SIG-M5 (cell line): ENCODE results near the gene TSHZ3.

Experiments
- DNase-seq: peaks from one replicate; lab custom pipeline; 2025; lab: John Stamatoyannopoulos, UW

The TSHZ3 gene, protein sequence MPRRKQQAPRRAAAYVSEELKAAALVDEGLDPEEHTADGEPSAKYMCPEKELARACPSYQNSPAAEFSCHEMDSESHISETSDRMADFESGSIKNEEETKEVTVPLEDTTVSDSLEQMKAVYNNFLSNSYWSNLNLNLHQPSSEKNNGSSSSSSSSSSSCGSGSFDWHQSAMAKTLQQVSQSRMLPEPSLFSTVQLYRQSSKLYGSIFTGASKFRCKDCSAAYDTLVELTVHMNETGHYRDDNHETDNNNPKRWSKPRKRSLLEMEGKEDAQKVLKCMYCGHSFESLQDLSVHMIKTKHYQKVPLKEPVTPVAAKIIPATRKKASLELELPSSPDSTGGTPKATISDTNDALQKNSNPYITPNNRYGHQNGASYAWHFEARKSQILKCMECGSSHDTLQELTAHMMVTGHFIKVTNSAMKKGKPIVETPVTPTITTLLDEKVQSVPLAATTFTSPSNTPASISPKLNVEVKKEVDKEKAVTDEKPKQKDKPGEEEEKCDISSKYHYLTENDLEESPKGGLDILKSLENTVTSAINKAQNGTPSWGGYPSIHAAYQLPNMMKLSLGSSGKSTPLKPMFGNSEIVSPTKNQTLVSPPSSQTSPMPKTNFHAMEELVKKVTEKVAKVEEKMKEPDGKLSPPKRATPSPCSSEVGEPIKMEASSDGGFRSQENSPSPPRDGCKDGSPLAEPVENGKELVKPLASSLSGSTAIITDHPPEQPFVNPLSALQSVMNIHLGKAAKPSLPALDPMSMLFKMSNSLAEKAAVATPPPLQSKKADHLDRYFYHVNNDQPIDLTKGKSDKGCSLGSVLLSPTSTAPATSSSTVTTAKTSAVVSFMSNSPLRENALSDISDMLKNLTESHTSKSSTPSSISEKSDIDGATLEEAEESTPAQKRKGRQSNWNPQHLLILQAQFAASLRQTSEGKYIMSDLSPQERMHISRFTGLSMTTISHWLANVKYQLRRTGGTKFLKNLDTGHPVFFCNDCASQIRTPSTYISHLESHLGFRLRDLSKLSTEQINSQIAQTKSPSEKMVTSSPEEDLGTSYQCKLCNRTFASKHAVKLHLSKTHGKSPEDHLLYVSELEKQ

DNA sequence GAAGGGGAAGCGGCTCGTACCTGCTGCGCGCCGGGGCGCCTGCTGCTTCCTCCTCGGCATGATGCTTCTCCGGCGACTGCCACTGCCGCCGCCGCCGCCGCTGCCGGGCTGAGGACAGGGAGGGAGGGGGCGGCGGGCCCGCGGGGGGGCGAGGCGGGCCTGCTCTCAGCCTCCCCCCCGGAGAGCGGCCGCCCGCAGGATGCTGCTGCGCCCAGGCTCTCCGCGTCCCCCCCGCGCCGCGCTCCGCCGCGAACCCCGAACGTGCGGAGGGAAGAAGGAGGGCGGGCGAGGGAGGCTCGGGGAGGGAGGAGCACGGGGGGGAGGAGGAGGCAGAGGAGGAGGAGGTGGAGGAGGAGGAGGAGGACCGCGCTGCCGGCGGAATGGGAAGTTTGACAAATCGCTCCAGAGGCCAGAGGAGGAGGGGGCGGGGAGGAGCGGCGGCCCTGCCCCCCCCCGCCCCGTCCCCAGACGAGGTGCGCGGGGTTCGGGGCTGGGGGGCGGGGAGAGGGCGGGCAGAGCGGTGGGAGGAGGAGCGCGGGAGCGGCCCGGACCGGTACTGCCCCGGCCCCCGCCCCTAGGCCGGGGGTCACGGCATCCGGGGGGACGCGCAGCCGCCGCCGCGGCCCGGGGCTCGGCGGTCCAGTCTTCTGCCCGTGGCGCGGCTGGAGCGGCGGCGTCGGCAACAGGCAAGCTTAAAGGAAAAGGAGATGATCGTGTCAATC lies at the start of gene TSHZ3:
Gene TSHZ3 (minus strand): TSS at position 277 of the 722 bp plus-strand sequence. CDS start 217 bp downstream, at position 60.
- no peak for DNase-seq

DNA sequence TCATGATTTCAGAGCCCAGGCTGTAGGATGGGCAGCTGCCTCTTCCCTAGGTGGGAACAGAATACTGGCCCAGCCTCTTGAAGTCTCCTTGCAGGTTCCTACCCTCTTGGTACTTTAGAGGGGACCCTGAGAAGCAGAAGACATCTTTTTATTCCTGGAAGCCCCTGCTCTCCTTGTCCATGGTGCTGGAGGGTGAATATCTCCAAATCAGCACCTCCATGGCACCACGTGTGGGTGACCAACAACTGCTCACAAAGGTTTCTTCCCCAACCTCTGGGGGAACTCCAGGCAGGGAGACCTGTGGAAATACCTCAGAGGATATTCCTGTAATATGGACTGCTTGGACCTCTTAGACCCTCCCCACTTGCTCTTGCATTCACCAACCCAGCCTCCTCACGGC lies 48.1 kb upstream of the TSHZ3 start:
- no peak for DNase-seq

DNA sequence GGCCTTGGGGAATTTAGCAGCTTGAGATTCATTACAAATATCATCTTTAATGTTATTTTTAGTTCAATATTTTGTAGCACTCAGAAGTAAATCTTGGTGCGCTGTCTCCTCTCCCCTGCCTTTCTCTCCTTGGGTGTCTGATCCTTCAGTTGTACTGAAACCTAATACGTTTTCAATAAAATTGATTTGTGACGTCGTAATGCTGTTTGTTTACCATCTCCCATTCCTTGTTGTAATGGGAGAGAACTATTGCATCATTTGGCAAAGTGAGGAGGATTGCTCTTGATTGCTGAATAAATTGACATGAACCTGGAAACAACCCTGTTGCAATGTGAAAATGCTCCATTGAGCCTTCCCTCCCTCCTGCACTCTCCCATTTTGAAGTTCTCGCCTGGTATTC lies 43.2 kb upstream of the TSHZ3 start:
- no peak for DNase-seq

DNA sequence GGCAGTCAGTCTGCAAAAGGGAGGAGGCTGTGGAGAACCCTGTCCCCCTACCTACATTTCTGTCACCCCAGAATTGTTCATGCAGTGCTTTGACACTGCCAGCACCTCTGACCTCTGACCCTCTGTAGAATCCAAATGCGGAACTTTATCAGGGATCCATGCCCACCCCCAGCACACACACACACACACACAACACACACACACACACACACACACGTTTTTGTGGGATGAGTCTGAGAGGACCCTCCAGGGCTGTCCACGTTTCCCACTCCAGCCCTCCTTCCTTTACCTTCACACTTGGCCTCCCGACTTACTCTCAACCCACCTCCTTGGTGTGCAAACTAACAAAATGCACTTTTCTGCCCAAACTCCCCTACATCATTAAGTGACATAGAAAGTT lies 42.3 kb upstream of the TSHZ3 start:
- no peak for DNase-seq

DNA sequence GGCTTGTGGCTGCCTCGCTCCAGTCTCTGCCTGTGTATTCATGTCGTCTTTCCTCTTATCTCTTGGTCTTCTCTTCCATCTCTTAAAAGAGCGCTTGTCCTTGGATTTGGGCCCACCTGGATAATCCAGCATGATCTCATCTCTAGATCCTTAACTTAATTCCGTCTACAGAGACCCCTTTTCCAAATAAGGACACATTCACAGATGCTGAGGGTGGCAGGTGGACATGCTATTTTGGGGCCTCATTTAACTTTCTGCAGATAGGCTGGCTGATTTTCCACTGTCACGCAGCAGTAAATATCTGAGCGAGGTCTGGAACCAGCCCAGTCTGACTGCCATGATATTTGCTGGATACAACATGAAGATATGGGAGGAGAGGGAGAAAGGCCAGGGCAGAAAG lies 41.5 kb upstream of the TSHZ3 start:
- DNase-seq = no peak

DNA sequence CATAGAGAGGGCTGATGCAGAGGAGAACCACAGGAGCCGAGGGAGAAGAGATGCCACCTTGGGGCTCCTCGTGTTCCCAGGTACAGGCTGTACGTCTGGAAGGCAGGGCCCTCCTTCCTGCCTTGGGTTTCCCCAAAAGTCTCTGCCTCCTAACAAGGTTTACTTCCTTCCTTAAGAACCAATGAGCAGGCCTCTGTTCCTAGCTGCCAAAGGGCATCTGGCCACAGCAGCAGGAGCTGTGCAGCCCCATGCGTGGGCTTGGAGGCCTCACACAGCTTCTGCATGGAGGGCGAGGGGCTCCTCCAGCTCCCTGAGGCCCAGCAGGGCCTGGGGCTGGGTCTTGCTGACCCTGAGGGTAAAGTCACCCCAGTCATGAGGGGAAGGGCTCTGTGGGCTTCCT lies 40.6 kb upstream of the TSHZ3 start:
- DNase-seq = no peak

DNA sequence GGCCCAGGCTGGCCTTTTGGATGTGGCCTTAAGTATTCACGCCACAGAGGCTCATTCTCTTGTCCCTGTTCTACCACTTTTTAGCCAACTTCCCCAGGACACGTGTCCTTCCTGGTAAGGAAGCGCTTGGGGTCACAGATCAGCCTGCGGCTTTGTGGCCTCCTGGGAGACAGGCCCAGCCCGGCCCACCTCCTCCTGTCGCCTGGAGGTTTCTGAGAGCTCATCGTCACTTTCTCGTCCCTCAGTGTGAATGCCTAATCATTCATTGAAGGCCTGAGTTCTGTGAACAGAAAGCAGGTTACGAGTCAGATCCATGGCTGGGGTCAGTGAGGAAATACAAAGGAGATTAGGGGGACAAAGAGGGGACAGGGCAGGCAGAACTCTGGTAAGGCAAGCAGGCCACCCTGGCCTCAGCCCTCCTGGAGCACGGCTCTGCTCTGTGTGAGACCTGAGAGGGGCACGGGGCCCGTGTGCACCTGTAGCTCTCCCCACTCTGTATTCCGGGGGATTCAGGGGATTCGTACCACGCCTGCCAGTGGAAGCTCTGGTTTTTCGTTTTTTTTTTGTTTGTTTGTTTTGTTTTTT lies 38.6 kb upstream of the TSHZ3 start:
- DNase-seq = no peak

DNA sequence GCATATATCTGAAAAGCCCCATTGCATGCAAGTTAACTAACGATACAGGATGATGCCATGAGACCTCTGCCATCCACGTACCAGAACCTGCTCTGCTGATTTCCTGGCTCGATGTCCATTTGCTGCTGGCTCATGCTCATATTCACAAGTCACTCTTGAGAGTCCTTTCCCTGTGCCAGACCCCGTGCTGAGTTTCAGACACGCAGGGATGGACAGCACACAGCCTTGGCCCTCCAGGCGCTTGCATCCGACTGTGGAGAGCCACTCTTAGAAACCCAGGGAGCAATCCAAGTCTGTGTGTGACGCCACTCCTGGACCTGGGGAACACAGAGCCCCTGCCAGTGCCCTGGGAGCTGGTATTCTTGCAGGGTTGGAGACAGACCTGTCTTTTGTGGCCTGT lies 37.6 kb upstream of the TSHZ3 start:
- DNase-seq = no peak

DNA sequence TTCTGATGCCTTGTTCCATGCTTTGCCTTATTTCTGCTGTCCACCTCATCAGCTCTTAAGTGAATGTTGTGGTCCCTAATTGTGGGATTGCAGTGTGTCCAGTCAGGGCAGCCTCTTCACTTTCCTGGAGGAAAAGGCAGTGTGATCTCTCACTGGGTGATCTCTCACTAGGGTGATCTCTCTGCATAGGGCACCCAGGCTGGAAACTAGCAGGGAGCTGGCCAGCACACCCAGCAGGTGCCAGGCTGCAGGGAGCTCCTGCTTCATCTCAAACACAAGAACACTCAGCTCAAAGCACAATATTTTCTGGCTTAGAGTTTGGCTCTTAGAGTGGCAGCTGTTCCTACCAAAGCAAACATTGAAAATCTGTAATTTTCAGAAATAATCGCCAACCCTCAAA lies 36.5 kb upstream of the TSHZ3 start:
- DNase-seq = no peak

DNA sequence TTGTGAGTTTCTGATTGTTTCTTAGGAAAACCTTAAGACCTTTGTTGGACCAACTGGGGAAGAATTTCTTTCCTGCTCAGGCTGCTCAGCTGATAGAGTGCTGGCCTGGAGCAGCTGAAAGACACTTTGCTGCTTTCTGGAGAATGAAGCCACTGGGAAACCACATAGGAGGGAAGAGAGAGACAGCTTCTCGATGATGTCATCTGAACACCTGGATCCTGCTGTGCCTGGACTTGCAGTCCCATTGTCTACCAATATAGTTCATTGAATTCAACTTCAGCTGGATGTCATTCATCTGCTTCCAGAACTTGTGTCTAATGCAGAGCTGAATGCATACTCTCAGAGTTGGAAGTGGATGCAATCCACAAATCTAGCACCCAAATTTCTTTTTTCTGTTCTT lies 34.3 kb upstream of the TSHZ3 start:
- no peak for DNase-seq

DNA sequence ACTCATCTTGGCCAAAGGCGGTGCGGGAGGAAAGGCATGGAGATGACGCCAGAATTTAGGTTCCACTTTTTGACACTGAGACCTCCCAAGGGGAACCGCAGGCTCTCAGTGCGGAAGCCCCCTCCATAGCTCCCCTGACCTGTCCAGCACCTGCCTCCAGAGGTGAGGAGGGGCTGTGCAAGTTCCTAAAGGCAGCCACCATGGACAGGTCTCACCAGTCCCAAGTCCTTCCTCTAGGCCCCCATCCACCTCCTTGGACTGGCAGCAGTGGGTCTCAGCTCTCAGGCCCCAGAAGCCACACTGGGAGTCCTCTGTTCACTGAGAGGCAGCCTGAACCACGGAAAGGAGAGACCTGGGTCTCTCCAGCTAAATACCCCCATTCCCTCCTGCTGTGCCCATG lies 31.6 kb upstream of the TSHZ3 start:
- no peak for DNase-seq

DNA sequence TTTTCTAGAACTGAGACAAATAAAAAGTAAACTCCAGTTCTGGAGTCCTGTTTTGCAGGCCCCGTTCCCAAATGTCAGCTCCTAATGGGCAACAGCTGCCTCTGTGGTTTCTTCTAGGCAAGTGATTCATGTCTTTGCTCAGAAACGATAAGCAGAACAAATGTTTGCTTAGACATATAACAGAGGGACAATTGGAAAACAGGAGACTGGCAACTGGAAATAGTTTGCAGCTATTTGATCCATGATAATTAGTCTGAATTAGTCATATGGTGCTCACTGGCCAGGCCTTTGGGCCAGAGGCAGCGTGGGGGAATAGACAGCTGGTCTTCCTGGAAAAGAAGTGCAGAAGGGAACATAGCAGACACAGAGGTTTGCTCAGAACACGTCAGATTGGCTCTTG lies 29.2 kb upstream of the TSHZ3 start:
- no peak for DNase-seq

DNA sequence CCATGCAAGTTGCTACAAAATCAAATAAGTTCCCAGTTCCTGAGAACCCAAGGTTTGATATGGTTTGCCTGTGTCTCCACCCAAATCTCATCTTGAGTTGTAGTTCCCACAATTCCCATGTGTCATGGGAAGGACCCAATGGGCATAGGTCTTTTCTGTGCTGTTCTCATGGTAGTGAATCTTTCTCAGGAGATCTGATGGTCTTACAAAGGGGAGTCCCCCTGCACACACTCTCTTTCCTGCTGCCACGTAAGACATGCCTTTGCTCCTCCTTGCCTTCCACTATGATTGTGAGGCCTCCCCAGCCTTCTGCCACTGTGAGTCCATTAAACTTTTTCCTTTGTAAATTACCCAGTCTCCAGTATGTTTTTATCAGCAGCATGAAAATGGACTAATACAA lies 28.5 kb upstream of the TSHZ3 start:
- DNase-seq = no peak

DNA sequence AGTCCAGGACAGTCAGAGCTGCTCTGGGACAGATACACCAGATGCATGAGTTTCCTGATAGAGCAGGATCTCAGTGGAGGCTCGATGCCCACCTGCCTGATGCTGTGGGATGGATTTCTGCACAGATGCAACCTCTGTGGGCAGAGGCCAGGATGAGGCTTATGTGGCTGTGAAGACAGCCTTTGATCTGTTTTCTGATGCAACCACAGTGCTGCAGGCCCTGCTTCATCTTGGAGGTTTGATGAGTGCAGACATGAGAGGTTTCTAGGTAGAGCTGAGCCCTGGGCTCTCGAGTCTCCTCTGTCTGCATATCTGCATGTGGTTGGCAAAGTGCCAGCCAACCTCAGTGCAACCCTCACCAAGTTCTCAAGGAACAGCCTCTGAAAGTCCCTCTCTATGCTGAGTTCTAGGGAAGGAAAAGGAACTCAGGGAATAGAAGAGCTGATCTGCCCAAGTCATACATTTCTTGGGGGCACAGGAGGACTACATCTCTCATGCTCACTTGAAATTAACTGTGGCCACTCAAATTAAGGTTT lies 23.1 kb upstream of the TSHZ3 start:
- no peak for DNase-seq

DNA sequence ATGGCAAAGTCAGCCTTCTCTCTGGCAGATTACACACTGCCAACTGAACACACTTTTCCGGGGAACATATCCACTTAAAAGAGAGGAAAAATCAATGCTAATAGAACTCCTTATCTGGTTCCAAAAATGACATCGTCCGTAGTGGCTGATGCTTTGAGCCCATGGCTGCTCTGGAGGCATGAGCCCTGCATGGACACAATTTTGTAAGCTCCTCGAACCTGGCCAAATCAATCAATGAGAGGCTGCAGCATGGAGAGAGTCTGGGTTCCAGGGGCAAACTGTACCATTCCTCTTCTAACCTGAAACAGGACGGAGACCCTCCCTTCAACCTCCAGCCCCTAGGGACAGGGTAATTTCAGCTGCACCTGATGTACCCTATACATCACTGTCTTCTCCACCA lies 21.0 kb upstream of the TSHZ3 start:
- DNase-seq = no peak

DNA sequence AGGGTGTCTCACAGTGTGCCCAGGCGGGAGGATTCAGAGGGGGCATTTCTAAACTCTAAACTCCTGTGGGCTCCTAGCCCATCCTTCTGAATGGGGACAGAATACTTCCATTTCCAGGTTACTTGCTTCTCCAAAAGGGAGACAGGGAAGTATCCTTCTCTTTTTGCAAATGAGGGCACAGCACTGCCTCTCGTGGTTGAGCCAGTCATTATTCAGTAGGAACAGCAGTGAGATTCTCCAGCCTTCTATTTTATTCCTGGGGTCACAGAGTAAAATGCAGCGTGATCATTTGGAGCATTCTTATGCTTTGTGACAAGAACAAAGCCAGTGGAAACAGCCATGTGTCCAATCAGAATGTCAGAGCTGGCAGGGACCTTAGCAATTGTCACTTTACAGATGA lies 15.7 kb upstream of the TSHZ3 start:
- DNase-seq = no peak

DNA sequence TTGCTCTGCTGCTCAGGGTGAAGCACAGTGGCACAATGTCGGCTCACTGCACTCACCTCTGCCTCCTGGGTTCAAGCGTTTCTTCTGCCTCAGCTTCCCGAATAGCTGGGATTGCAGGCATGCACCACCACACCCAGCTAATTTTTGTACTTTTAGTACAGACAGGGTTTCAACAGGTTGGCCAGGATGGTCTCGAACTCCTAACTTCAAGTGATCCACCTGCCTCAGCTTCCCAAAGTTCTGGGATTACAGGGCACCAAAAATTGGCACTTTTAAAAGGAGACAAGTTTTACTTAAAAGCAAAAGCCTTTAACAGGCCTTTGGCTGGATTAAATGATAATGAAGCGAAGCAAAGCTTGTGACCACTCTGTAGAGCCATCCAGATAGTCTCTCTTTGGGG lies 12.5 kb upstream of the TSHZ3 start:
- DNase-seq = no peak

DNA sequence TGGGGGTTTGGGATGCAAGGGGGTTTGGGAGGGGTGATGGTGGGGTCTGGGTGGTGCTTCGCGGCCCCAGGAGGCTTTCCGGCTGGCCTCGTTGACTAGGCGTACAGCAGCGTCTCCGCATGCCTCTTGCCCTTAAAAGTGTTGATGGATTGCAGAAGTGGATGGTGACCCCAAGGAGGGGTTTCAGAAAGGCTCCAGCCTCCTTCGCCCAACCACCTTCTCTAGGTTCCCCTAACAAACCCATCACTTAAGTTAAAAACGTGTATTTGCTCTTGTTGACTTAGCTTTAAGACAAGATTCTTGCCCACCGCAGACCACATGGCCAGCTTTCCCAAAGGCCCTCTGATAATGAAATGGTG lies 8.1 kb upstream of the TSHZ3 start:
- no peak for DNase-seq

DNA sequence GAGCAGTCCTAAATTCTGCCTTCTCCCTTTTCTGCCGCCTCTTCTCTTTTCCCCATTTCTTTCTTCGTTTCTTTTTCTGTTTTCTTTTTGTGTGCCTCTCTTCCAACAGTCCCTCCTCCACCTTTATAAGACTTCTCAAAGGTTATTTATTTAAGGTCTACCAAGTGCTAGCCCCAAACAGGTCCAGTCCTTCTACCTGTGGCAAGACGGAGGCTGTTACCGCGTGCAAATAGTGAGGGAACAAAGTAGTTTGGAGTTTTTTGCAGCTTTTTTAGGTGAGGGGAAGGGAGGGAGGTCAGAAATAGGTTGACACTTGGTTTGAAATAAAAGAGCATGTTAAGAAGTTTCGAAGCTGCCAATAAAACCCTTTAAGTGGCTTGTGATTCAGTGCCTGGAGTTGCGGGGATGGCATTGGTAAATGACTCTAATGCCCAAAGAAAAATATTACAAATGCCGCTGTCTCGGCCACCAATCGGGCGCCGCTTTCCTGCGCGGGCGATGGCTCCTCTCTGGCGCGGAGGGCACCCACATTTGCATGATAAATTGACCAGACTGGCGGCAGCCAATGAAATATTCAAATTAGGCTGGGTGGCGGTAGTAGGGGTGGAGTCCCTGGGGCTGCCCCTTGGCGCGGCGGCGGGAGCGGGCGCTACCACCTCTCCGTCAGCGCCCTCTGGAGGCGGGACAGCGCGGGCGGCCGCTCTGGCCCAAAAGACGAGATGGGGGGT lies 7.5 kb upstream of the TSHZ3 start:
- DNase-seq = no peak

DNA sequence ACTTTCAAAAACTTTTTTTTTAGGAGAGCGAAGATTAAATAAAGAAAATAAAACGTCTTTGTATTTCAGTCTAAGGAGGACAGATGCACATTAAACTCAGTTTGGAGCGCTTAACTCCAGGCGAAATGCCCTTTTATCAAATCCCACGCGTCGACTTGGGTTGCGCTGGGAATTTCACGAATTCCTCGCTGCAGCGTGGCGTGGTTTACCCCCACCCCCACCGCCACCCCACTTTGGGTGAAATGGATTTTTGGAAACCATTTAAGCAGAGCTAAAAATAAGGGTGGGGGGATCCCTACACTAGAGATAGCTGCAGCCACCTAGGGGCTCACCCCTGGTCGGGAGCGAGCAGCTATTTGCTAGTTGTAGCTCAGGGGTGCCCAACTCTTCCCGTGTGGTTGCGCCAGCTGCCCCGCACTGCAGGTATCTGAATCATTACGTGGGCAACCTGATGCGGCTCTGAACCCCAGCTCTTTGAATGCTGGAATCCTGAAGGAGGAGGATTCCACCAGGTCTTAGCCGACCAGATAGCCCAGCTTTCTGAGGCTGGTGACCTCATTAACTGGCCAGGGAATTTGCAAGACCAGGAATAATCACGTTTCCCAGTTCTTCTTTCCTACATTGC lies 6.5 kb upstream of the TSHZ3 start:
- DNase-seq = no peak
